Fibroblast of skin of left quadriceps (primary cell): ENCODE results near the gene TPX2.
A peak's percentile ranks its signal among the peaks of the same experiment; 100 is the strongest.

Experiments
- DNase-seq, 2 experiments: peaks; one replicate each; pipeline ENCODE4 v3.0.0-alpha.2; 2013; ENCODE audit warnings: low read depth in 2 of 2

TPX2 gene

DNA sequence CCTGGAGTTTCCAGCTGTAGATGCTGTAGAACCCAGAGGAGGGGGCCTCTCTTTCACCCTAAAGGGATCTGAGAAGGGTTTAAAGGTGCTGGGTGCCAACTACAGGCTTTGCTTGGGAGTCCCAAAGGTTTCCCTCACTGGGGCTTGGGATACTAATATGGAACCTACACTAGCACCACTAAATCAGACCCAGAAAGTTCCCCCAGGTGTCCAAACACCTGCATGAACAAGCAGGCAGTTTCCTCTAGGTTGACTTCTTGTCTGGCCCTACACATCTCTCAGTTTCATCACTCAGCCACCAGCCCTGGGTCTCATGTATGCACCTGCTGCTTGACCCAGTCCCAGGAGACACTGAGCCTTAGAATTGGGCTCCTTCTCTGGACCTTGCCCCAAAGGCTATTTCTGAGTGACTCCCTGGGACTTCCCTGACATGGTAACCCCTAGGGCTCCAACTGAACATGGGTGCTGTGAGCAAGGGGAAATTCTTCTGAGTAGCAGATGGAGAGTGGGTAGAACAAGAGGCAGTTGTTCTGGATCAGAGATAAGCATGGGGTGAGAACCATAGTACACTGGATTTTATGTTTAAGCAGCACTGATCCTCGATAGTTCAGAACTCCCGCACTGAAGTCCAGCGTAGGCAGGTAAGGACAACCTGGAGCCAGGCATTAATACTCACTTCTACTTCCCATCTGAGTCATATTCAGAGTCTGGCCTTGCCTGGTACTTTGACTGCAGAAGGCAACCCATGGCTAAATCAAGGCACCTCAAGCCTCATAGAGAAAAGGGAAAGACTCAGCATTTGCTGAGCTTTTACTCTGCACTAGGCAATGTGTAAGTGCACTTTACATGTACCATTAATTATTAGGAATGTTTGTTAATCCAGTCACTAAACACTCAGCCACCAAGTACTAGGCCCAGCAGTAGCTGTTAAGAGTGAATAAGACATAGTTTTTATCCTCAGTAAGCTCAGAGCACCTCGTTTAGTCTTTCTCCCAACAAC, 33.2 kb upstream of the TPX2 start:
- no peak for DNase-seq

DNA sequence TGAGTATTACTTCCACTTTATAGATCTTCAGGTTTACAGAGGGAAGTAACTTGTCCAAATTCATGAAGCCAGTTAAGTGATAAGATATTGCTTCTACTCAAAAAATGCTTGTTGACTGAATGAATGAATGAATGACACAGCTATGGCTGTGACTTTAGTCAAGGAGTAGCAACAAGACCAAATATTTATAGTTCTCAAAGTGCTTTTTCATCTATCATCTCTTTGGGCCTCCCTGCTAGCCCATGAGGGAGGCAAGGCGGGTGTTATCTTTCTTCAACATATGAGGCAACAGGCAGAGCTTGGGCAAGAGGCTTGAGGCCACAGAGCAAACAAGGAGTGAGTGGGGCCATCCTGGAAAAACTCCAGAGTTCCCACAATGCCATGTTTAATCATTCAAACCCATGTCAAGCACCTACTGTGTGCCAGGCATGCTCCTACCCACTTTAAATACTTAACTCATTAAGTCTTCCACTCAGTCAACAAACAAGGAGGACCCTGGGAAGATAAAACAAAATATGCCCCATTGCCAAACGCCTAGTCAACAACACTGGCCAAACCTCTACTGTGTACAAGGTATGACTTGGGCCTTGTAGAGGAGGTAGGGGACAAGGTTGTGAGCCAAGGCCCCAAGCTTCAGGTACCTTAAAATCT, 32.4 kb upstream of the TPX2 start:
- no peak for DNase-seq

DNA sequence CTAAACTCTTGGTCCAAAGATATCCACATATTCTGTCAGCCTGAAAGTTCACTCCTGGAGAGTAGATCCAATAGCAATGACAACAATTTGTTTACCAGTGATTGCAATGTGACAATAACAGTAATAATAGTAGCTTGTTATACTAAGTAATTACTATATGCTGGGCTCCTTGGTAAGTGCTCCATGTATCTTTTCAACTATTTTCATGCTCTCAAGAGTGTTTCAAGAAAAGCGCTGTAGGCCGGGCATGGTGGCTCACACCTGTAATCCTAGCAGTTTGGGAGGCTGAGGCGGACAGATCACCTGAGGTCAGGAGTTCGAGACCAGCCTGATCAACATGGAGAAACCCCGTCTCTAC, 31.9 kb upstream of the TPX2 start:
- no peak for DNase-seq

DNA sequence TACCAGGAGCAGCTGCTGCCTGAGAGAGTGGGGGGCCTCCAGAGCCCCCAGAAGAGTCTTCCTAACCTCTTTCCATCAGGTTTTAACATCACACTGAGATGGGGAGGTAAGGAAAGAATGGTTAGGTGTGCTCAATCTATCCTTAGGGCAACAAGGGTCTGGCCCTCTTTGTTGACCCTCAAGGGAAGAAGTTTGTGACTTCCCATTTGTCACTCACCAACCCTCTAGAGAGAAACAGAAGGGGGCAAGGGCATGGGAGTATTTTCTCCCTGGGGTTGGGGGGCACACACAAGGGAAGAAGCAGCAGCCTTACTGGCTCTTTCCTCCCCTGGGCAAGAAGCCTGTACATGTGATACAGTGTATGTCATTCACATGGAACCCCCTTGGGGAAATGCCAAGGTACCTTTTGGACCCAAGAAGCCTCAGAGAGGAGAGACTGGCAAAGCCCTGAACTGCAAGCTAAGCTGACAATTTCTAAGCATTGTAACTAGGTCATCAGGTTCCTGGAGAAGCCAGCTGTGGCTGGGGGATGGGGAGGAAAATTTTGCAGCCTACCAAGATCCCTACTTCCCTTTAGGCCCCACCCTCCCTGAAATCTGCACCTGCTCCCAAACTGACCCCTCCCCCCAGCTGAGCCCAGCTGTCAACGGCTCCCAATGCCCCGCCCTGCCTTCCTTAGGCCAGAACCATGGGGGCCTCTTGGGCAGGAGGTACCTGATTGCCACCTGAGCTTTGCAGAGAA, 30.9 kb upstream of the TPX2 start:
- DNase-seq, result no peak

DNA sequence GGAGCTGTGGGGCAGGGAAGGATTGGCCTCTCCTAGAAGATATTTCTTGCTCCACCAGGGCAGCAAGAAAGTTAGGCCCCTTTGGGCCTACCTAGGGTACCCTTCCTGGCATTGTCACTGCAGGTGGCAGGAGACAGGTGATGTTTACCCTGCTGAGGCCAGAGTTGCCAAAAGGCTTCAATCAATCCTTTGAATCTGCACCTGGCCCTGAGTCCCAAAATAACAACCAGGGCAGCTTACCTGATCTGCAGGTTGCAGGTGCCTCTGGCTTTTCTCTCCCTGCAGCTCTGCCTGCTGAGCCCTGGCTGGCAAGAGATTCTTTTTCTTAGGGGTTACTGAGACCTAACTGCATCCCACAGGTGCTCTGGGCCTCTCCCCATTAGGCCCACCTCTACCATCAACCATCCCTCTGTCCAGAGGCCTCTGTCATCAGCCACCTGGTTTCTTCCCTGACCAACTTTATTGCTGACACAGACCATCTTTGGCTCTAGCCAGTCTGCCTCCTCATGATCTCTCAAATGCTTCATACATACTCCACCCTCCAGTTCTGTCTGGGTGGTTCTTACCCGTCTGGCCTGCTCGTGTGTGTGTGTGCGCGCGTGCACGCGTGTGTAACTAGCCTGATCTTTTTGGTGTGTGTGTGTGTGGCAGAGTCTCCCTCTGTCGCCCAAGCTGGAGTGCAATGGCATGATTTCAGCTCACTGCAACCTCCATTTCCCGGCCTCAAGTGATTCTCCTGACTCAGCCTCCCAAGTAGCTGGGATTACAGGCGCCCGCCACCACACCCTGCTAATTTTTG, 30.2 kb upstream of the TPX2 start:
- no peak for DNase-seq

DNA sequence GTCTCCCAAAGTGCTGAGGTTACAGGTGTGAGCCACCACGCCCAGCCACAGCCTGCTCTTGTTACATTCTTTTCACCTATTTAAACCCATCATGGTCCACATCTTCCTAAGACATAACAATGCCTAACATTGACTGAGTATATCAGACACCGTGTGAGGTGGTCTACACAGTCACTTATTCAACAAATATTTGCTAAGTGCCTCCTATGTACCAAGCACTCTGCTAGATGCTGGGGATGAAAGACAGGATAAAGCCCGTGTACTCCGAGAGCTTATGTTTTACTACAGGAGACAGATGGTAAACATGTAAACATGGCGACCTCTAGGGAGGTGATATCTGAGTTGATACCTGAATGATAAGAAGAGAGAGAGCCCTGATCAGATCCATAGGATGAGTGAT, 29.2 kb upstream of the TPX2 start:
- DNase-seq, result no peak

DNA sequence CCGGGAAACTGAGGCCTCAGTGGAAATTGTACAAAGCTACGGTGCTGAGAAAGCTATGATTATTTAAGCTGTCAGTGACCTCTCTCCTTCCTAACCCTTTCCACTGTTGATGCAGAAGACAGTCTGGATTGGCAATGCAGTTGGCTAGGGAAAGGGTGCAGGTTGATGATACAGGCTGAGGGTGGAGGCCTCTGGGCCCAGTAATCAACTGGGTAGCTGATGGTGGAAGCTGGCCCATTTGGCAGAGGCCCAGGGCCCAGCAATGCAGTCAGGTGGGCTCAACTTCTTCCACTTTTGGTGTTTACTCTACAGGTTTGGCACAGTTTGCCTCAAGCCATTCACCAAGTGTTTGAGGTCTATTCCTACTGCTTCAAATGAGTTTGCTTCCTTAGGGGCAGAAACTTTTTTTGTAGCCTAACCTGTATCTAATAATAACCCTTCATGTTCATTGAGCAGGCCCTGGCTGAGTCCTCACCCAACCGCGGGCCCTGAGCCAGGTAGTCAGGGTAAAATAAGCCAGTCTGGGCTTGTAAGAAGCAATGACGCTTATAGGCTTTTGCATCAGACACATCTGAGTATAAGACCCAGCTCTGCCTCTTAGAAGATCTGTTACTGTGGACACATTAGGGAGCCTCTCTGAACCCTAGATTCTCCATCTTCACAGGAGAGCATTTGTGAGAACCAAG, 28.5 kb upstream of the TPX2 start:
- DNase-seq, result no peak

DNA sequence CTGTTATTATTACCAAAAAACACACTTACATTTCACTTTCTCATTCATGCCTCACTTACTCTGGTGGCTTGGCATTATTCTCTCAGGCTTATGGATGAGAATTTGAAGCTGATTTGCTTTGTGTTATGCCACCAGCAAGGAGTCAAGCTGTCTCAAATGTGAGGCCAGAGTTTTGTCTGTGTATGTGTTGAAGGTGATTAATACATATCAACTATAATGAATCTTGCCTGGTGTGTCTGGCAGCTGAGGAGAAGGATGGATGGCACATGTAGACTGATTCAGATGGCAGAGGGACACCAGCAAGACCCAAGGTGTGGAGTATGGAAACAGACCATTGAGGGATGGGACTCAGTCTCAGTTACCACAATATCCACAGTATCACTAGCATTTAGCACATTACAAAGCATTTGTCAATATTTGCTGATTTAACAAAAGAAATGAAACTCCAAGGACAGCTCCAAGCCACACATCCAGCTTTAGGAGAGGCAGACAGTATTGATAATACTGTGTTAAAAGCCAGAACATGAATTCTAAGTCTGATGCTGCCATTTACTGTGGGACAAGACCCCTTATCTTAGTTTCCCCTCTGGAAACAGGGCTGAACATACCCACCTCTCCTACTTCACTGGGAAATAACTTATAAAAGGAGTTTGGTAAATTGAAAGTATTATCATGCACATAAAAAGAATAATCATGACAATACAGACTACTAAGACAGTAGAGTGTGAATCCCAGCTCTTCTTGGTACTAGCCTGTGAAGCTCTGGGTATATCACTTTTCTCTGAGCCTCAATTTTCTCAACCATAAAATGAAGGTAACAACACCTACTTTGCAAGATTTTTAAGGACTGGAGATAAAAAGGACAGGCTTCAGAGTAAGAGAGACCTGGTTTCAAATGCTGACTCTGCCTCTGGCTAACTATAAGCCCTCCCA, 27.6 kb upstream of the TPX2 start:
- DNase-seq, result no peak

DNA sequence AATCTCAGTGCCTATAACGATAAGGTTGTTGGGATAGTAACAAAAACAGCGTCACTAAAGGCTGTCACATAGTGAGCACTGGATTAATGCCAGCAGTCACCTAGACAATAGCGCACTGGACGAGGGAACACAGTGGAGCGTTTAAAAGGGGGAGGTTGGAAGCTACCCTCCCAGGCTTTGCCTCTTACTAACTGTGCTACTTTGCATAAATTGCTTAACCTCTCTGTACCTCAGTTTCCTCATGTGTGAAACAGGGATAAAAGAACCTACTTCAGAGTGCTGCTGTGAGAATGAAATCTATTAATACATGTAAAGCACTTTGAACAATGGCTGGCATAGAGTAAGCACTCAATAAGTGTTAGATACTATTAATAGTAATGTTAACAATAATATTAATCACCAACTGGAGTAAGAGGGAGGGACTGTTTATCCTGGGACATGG, 27.0 kb upstream of the TPX2 start:
- no peak for DNase-seq

DNA sequence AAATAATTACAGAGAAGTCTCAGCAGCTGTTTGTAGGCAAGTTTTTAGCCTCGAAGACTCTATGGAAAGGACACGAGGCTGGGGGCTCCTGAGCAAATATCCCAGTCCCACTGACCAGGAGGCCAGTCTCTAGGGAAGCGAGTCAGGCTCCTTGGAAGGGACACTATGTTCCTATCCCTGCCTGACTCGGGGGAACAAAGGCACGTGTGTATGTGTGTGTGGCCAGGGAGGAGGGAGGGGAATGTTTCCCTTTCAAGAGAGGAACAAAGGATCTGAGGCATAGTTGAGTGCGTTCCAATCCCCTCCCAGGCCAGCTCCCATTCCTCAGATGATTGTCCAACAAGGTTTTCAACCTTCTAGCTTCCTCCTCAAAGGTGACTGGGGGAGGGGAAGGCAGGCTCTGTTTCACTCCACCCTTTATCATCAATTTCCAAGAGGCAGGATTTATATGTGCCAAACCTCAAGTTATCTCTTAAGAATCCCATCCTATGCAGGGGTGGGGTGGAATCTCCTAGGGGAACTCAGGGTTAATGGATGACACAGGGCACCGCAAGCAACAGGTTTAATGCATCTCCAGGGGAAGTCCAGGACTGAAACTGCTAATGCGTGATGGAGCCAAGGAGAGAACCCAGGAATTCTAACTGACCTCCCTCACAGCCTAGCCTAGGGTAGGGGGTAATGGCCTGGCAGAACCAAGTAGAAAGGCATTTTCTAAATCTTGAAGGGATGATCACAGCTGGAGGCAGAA, 26.4 kb upstream of the TPX2 start:
- DNase-seq, result peak in 1 of 2 experiments; percentile 68

DNA sequence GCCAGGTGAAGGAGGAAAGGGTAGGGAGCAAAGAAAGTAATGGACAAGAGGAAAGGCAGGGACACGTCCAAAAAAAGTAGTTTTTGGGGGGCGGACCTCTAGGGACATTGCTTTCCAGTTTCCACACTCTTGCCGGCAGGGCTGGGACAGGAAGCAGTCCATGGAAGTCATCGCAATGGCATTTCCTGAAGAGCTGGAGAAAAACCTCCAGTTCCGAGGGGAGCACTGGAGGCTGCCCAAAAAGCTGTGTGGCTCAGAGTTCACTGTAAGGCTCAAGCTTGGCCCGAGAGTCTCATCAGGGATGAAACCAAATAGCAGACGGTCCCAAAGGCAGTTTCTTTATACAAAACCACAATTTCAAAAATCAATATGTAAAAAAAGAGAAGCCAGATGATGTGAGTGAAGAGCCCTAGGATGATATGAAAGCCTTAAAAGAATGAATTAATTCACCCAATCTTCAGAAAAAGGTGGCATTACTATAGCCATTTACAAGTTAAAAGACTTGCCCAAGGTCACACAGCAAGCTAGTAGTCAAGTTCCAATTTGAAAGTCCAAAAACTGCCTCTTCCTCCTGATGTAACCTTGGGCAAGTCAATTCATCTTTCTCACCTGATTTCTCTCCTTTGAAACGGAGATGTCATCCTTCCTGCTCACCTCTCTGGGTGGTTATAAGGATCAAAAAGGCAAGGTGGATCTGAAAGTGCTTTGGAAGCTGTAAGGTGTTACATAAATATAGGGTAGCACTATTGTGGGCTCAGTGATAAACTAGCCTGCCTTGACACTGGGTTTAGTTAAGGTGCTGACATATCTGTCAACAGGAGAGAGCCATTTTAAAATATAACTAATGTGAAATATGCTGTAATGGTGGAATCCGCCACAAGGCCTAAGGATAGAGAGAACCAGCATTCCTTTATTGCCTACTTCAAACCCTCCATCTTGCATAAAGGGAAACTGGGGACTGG, 25.5 kb upstream of the TPX2 start:
- peak; percentile 87 to 88 for DNase-seq

DNA sequence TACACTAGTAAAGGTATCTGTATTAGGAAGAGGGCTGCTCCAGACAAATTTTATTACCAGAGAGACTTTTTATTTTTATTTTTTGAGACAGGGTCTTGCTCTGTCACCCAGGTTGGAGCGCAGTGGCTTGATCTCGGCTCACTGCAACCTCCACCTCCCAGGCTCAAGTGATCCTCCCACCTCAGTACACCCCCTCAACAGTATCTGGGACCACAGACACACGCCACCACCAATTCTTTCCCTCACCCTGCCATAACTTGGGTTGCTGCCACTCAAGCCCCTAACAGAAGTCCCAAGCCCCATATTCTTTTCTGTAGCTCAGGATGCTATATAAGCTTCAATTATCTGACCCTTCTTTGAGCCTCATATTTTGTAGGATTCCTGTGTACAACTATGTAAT, 23.3 kb upstream of the TPX2 start:
- no peak for DNase-seq

DNA sequence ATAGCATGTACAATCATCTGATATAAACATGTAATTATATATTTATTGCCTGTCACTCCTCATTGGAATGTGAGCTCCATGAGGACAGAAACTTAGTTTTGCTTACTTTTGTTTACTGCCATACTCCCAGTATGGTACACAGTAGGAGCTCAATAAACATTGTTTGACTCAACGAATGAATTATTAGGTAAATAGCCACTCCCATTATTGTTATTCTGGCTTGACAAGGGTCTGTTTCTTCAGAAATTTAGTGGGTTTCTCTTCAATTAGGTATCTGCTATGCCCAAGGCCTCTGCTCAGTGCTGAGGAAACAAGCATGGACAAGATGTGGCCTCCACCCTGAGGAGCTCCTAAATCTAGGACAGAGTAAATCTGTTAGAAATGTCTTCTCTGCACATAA, 22.7 kb upstream of the TPX2 start:
- DNase-seq, result no peak

DNA sequence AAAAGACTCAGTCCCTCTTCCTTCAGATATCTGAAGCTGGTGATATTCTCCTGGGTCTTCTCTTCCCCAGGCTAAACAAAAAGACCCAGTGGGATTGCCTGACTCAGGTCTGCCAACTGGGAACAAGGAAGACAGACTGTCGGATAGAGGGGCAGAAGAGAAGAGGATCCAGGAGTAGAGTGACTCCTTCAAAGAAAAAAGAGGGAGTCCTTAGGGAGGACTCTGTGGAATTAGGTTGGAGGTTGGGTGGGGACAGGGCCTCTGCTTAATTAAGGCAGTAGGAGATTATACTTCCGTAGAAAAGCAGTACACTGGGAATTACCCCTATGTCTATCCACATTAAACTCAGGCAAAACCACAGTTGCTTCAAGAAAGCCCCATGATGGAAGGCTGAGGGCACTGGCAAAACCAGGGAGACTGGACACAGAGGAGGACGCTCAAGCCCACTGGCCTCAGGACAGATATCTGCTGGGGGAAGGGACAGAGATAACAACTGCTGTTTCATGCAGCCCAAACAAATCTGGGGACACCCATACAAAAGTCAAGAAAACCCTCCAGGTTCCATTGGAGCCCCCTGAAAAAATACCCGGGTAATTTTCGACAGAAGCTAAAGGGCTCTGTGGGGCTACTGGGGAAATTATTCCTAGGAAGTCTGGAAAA, 22.1 kb upstream of the TPX2 start:
- no peak for DNase-seq

DNA sequence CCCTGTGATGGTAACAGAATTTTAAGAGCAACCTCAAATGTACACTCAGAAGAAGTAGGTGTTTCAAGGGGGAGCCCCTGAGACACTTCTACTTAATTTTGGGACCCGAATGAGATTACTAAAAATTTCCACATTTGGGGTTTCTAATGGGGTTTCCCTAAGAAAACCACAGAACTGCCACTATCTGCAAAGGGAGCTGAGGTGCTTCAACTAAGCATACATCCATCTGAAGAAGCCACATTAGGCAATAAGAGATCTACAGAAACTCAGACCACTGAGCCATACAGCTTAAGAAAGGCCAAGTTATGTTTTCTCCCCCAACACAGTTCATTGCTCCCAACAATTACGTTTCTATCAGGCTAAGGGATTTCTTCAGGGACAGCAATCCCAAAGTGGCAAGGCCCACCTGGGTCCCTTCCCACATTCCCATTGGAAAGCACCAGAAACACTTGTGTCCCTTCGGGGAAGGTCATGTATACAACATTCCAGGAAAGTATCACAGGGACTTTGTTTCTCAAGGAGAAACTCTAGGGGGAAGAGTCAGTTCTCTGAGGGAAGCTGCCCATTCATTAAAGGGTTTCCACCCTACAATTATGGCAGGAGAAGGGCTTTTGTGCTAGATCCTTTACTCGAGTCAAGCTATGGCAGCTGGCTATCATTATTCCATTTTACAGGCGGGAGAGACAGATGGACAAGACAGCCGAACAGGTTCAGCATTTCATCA, 21.4 kb upstream of the TPX2 start:
- no peak for DNase-seq

DNA sequence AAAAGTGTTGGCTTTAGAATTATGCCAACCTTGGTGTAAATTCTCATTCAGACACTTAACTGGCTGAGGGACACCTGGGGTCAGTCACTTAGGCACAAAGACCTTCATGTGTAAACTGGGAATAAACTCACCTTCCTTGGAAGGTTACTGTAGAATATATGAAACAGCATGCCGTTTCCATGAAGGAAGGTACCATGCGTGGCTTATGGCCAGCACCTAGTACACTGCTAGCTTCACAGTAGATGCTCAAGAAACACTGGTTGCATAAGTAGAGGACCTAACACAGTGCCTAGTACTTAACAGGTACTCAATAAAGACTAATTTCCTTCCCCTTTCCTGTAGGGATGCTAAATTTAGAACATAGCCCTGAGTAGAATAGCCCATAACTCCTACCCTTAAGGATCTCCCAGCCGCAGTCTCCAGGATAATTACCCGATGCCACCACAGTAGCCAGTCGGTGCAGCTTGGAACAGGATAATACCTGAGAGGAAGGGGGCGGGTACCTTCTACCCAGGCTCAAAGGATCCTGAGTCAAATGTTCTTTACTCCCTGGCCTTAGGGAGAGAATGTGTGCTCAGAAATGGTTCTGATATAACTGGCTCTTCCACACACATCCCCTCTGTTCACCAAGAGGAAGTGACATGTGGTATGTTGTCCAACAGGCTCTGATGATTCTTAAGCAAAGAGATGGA, 20.0 kb upstream of the TPX2 start:
- DNase-seq, result no peak
